ENCODE results near the gene SBDS.

SBDS gene

DNA sequence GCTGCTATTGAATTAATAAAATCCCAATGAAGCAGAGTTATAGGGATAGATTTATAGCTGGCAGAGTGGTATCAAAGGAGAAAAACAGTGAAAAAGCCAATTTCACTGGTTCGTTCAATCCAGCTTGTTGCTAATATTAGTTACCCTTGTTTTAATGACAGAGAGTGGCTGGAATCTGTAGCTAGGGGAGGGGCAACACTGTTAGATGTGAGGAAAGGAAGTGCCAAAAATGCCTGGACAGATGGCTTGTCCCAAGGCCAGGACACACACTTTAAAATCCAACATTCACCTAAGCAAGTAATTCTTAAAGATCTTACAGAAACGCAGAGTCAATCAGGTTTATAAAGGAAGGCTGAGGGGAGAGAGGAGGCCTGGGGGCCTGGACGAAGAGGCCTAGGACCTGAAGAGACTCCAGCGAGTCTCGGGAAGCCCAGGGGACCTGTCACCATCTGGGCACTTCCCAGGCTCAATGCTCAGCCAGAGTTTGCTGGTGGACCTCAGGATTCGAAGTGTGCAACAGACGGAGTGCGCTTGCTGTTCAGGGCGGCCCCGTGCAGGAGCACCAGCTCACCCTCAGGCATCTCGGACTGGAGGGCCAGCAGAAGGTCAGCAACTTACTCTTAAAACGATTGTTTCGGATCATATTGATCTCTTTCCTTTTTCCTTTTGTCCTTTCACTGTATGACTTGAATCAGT, 37.6 kb downstream of the SBDS start:
- H3K36me3 ChIP-seq (ENCODE audit: control insufficient read depth, insufficient read depth, low read length) = peaks cover 11% of the 10 kb centered on the region
- H3K4me2 ChIP-seq (ENCODE audit: low read length) = no peak overlapping the region
- H3K27ac ChIP-seq (ENCODE audit: low read depth, low read length) = no peak overlapping the region

GRCh38 chr7:66953044-66953427, 42.4 kb downstream of the SBDS start:
- Histone ChIP-seq H3K4me1 (ENCODE audit: control insufficient read depth, low read depth, low read length) (no peaks in the 10 kb centered on the region), H3K9ac (ENCODE audit: low read length) (no peak overlapping the region), H3K36me3 (ENCODE audit: control insufficient read depth, insufficient read depth, low read length) (peaks cover 17% of the 10 kb centered on the region), H2AK5ac (ENCODE audit: low read length) (no peak overlapping the region), H3K79me2 (ENCODE audit: control insufficient read depth, insufficient read depth, low read length) (no peaks in the 10 kb centered on the region), H3K4me2 (ENCODE audit: low read length) (no peak overlapping the region), H2BK120ac (ENCODE audit: low read depth, low read length) (no peak overlapping the region), H3K23ac (ENCODE audit: low read length) (no peak overlapping the region), H4K5ac (ENCODE audit: low read length) (no peak overlapping the region), H3K27me3 (ENCODE audit: insufficient read depth, low read length, poor library complexity) (no peaks in the 10 kb centered on the region), H3K4ac (ENCODE audit: low read depth, low read length) (no peak overlapping the region), H3K27ac (ENCODE audit: low read depth, low read length) (no peak overlapping the region), H3K4me3 (ENCODE audit: low read length) (no peak overlapping the region), H3K18ac (ENCODE audit: low read length) (no peak overlapping the region), H3K79me1 (ENCODE audit: low read length) (no peaks in the 10 kb centered on the region), H2BK5ac (ENCODE audit: low read length) (no peak overlapping the region), H4K8ac (ENCODE audit: low read depth, low read length) (no peak overlapping the region), H2BK15ac (replicated peaks; ENCODE audit: low read depth) (no peak overlapping the region), H3K56ac (ENCODE audit: low read length) (no peak overlapping the region)
- no peak for DNase-seq
- WGBS (ENCODE audit: extremely low coverage, insufficient coverage, low lambda C conversion rate) = no CpG with 5 or more reads among the region's 5 CpGs

More for the DNA sequence above, 37.6 kb downstream of the SBDS start:
- H3K79me1 ChIP-seq (ENCODE audit: low read length) = no peaks in the 10 kb centered on the region
- H4K8ac ChIP-seq (ENCODE audit: low read depth, low read length) = no peak overlapping the region
- H3K23ac ChIP-seq (ENCODE audit: low read length) = no peak overlapping the region
- no peaks in the 10 kb centered on the region for H3K27me3 ChIP-seq (ENCODE audit: insufficient read depth, low read length, poor library complexity)
- no peak overlapping the region for H2BK15ac ChIP-seq (replicated peaks; ENCODE audit: low read depth)
- H3K18ac ChIP-seq (ENCODE audit: low read length) = no peak overlapping the region
- DNase-seq = no peak
- H3K9ac ChIP-seq (ENCODE audit: low read length) = no peak overlapping the region
- H2BK5ac ChIP-seq (ENCODE audit: low read length) = no peak overlapping the region
- no peak overlapping the region for H3K56ac ChIP-seq (ENCODE audit: low read length)
- no peak overlapping the region for H3K4ac ChIP-seq (ENCODE audit: low read depth, low read length)
- H2BK120ac ChIP-seq (ENCODE audit: low read depth, low read length) = no peak overlapping the region
- no peaks in the 10 kb centered on the region for H3K4me1 ChIP-seq (ENCODE audit: control insufficient read depth, low read depth, low read length)
- no peak overlapping the region for H2AK5ac ChIP-seq (ENCODE audit: low read length)
- H4K5ac ChIP-seq (ENCODE audit: low read length) = no peak overlapping the region
- no peak overlapping the region for H3K4me3 ChIP-seq (ENCODE audit: low read length)
- WGBS (ENCODE audit: extremely low coverage, insufficient coverage, low lambda C conversion rate) = no CpG with 5 or more reads among the region's 13 CpGs
- no peaks in the 10 kb centered on the region for H3K79me2 ChIP-seq (ENCODE audit: control insufficient read depth, insufficient read depth, low read length)

- no peak overlapping the region for H3K9ac ChIP-seq (ENCODE audit: low read length)
- no peak overlapping the region for H3K4ac ChIP-seq (ENCODE audit: low read depth, low read length)
- H3K79me2 ChIP-seq (ENCODE audit: control insufficient read depth, insufficient read depth, low read length) = no peaks in the 10 kb centered on the region
- H3K23ac ChIP-seq (ENCODE audit: low read length) = no peak overlapping the region
- no peaks in the 10 kb centered on the region for H3K4me1 ChIP-seq (ENCODE audit: control insufficient read depth, low read depth, low read length)
- no peak overlapping the region for H4K5ac ChIP-seq (ENCODE audit: low read length)
- H2BK15ac ChIP-seq (replicated peaks; ENCODE audit: low read depth) = no peak overlapping the region
- no peaks in the 10 kb centered on the region for H3K79me1 ChIP-seq (ENCODE audit: low read length)
- H3K18ac ChIP-seq (ENCODE audit: low read length) = no peak overlapping the region
- H3K56ac ChIP-seq (ENCODE audit: low read length) = no peak overlapping the region
- H3K27me3 ChIP-seq (ENCODE audit: insufficient read depth, low read length, poor library complexity) = no peaks in the 10 kb centered on the region
- H3K36me3 ChIP-seq (ENCODE audit: control insufficient read depth, insufficient read depth, low read length) = peaks cover 14% of the 10 kb centered on the region
- H3K27ac ChIP-seq (ENCODE audit: low read depth, low read length) = no peak overlapping the region
- WGBS (ENCODE audit: extremely low coverage, insufficient coverage, low lambda C conversion rate) = no CpG with 5 or more reads among the region's 11 CpGs
- H2AK5ac ChIP-seq (ENCODE audit: low read length) = no peak overlapping the region
- peak; percentile 86 for DNase-seq
- no peak overlapping the region for H3K4me3 ChIP-seq (ENCODE audit: low read length)
- no peak overlapping the region for H2BK5ac ChIP-seq (ENCODE audit: low read length)
- H2BK120ac ChIP-seq (ENCODE audit: low read depth, low read length) = no peak overlapping the region
- H4K8ac ChIP-seq (ENCODE audit: low read depth, low read length) = no peak overlapping the region
- no peak overlapping the region for H3K4me2 ChIP-seq (ENCODE audit: low read length)
Observed at GRCh38 chr7:66952343-66953043, 42.9 kb downstream of the SBDS start.

- no peaks in the 10 kb centered on the region for H3K79me2 ChIP-seq (ENCODE audit: control insufficient read depth, insufficient read depth, low read length)
- no peak overlapping the region for H2BK5ac ChIP-seq (ENCODE audit: low read length)
- no peak for DNase-seq
- H2BK120ac ChIP-seq (ENCODE audit: low read depth, low read length) = no peak overlapping the region
- H3K4me3 ChIP-seq (ENCODE audit: low read length) = no peak overlapping the region
- no peak overlapping the region for H4K5ac ChIP-seq (ENCODE audit: low read length)
- no peak overlapping the region for H3K4ac ChIP-seq (ENCODE audit: low read depth, low read length)
- no peaks in the 10 kb centered on the region for H3K27me3 ChIP-seq (ENCODE audit: insufficient read depth, low read length, poor library complexity)
- H3K4me2 ChIP-seq (ENCODE audit: low read length) = no peak overlapping the region
- H2AK5ac ChIP-seq (ENCODE audit: low read length) = no peak overlapping the region
- H3K4me1 ChIP-seq (ENCODE audit: control insufficient read depth, low read depth, low read length) = no peaks in the 10 kb centered on the region
- no CpG with 5 or more reads among the region's 8 CpGs for WGBS (ENCODE audit: extremely low coverage, insufficient coverage, low lambda C conversion rate)
- H3K79me1 ChIP-seq (ENCODE audit: low read length) = no peaks in the 10 kb centered on the region
- H3K23ac ChIP-seq (ENCODE audit: low read length) = no peak overlapping the region
- no peak overlapping the region for H4K8ac ChIP-seq (ENCODE audit: low read depth, low read length)
- H3K36me3 ChIP-seq (ENCODE audit: control insufficient read depth, insufficient read depth, low read length) = peaks cover 14% of the 10 kb centered on the region
- no peak overlapping the region for H3K56ac ChIP-seq (ENCODE audit: low read length)
- H3K27ac ChIP-seq (ENCODE audit: low read depth, low read length) = no peak overlapping the region
- no peak overlapping the region for H3K18ac ChIP-seq (ENCODE audit: low read length)
- H3K9ac ChIP-seq (ENCODE audit: low read length) = no peak overlapping the region
- no peak overlapping the region for H2BK15ac ChIP-seq (replicated peaks; ENCODE audit: low read depth)
Observed at GRCh38 chr7:66950763-66951162, 44.6 kb downstream of the SBDS start.

DNA sequence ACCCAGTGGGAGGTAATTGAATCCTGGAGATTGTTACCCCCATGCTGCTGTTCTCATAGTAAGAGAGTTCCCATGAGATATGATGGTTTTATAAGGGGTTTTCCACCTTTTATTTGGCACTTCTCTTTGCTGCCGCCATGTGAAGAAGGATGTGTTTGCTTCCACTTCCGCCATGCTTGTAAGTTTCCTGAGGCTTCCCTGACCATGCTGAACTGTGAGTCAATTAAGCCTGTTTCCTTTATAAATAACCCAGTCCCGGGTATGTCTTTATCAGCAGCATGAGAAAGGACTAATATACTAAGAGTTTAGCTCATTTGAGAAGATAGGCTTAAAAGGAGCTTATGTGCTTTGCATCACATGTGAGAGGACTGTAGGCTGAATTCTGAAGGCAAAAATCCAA, 45.1 kb downstream of the SBDS start:
- no peak overlapping the region for H3K23ac ChIP-seq (ENCODE audit: low read length)
- no peak overlapping the region for H3K4ac ChIP-seq (ENCODE audit: low read depth, low read length)
- H3K4me2 ChIP-seq (ENCODE audit: low read length) = no peak overlapping the region
- no peak overlapping the region for H3K9ac ChIP-seq (ENCODE audit: low read length)
- no peak overlapping the region for H4K5ac ChIP-seq (ENCODE audit: low read length)
- H3K79me2 ChIP-seq (ENCODE audit: control insufficient read depth, insufficient read depth, low read length) = no peaks in the 10 kb centered on the region
- H2BK5ac ChIP-seq (ENCODE audit: low read length) = no peak overlapping the region
- no peak for DNase-seq
- H3K18ac ChIP-seq (ENCODE audit: low read length) = no peak overlapping the region
- no peaks in the 10 kb centered on the region for H3K79me1 ChIP-seq (ENCODE audit: low read length)
- no peak overlapping the region for H2BK15ac ChIP-seq (replicated peaks; ENCODE audit: low read depth)
- H3K27ac ChIP-seq (ENCODE audit: low read depth, low read length) = no peak overlapping the region
- H3K4me1 ChIP-seq (ENCODE audit: control insufficient read depth, low read depth, low read length) = no peaks in the 10 kb centered on the region
- H4K8ac ChIP-seq (ENCODE audit: low read depth, low read length) = no peak overlapping the region
- H3K36me3 ChIP-seq (ENCODE audit: control insufficient read depth, insufficient read depth, low read length) = peaks cover 13% of the 10 kb centered on the region
- no peaks in the 10 kb centered on the region for H3K27me3 ChIP-seq (ENCODE audit: insufficient read depth, low read length, poor library complexity)
- WGBS (ENCODE audit: extremely low coverage, insufficient coverage, low lambda C conversion rate) = no CpG with 5 or more reads among the region's 3 CpGs
- H2AK5ac ChIP-seq (ENCODE audit: low read length) = no peak overlapping the region
- H3K4me3 ChIP-seq (ENCODE audit: low read length) = no peak overlapping the region
- H2BK120ac ChIP-seq (ENCODE audit: low read depth, low read length) = no peak overlapping the region
- no peak overlapping the region for H3K56ac ChIP-seq (ENCODE audit: low read length)

All from mesendoderm (in vitro differentiated cells).